ENCODE measurements around the gene HEPHL1.

The HEPHL1 gene

GRCh38 chr11:94034207-94034606 is 13.1 kb downstream of the HEPHL1 start:
- Histone ChIP-seq H3K4me2 (ENCODE audit: insufficient read depth, low read length) (no peak overlapping the region), H3K9me3 (ENCODE audit: insufficient read depth, low read length, severe bottlenecking) (no peaks in the 10 kb centered on the region), H3K79me2 (ENCODE audit: insufficient read depth, low read length) (no peaks in the 10 kb centered on the region), H3K36me3 (ENCODE audit: insufficient read depth, low read length) (no peaks in the 10 kb centered on the region), H3K9ac (ENCODE audit: low read depth, low read length) (no peak overlapping the region), H3K27ac (ENCODE audit: low read length) (no peak overlapping the region), H2AFZ (ENCODE audit: low read depth, low read length) (no peak overlapping the region), H3K4me1 (ENCODE audit: insufficient read depth, low read length) (no peaks in the 10 kb centered on the region), H4K20me1 (ENCODE audit: insufficient read depth, low read length) (no peaks in the 10 kb centered on the region), H3K27me3 (ENCODE audit: insufficient read depth, low read length, poor library complexity) (no peaks in the 10 kb centered on the region), H3K4me3 (ENCODE audit: low read depth in 1 of 2, low read length in 2 of 2) (no peak overlapping the region)
- DNase-seq (no peak), ATAC-seq (ENCODE audit: insufficient read depth, low read depth) (no peak)
- no peak for TF ChIP-seq CTCF (IDR thresholded peaks at IDR 0.05; ENCODE audit: borderline replicate concordance, extremely low read depth, low read length, poor library complexity, severe bottlenecking)
- TF ChIP-seq EZH2 (IDR thresholded peaks at IDR 0.05; ENCODE audit: borderline replicate concordance, low read depth, low read length, severe bottlenecking), result no peak

- Histone ChIP-seq H3K36me3 (ENCODE audit: insufficient read depth, low read length) (no peaks in the 10 kb centered on the region), H3K4me3 (ENCODE audit: low read depth in 1 of 2, low read length in 2 of 2) (no peak overlapping the region), H3K27me3 (ENCODE audit: insufficient read depth, low read length, poor library complexity) (no peaks in the 10 kb centered on the region), H3K79me2 (ENCODE audit: insufficient read depth, low read length) (no peaks in the 10 kb centered on the region), H3K27ac (ENCODE audit: low read length) (no peak overlapping the region), H3K4me1 (ENCODE audit: insufficient read depth, low read length) (no peaks in the 10 kb centered on the region), H3K9ac (ENCODE audit: low read depth, low read length) (no peak overlapping the region), H3K4me2 (ENCODE audit: insufficient read depth, low read length) (no peak overlapping the region), H2AFZ (ENCODE audit: low read depth, low read length) (no peak overlapping the region), H4K20me1 (ENCODE audit: insufficient read depth, low read length) (no peaks in the 10 kb centered on the region), H3K9me3 (ENCODE audit: insufficient read depth, low read length, severe bottlenecking) (no peaks in the 10 kb centered on the region)
- TF ChIP-seq EZH2 (IDR thresholded peaks at IDR 0.05; ENCODE audit: borderline replicate concordance, low read depth, low read length, severe bottlenecking) (no peak), CTCF (IDR thresholded peaks at IDR 0.05; ENCODE audit: borderline replicate concordance, extremely low read depth, low read length, poor library complexity, severe bottlenecking) (no peak)
- ATAC-seq (ENCODE audit: insufficient read depth, low read depth) (no peak), DNase-seq (no peak)
Measured at GRCh38 chr11:94036096-94036495, 14.9 kb downstream of the HEPHL1 start.

DNA sequence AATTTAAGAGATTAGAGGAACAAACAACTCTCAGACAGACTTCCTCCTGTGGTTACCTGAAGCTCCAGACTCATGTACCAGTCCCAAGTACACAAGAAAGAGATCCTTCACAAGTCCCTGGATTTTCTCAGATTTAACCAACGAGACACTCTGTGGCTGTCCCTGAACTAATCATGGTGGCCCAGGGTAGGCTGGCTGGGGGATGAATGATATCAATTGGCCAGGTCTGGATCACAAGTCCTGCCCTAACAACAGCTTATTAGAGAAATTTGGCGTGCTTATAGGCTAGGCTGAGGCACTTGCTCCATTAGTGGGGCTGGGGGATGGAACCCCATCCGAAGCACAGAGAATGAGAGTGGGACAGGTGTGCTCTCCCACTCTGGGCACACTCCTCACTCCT is 22.1 kb downstream of the HEPHL1 start:
- Histone ChIP-seq H3K36me3 (ENCODE audit: insufficient read depth, low read length) (no peaks in the 10 kb centered on the region), H3K9me3 (ENCODE audit: insufficient read depth, low read length, severe bottlenecking) (no peaks in the 10 kb centered on the region), H3K4me3 (ENCODE audit: low read depth in 1 of 2, low read length in 2 of 2) (no peak overlapping the region), H3K27ac (ENCODE audit: low read length) (no peak overlapping the region), H3K79me2 (ENCODE audit: insufficient read depth, low read length) (no peaks in the 10 kb centered on the region), H3K27me3 (ENCODE audit: insufficient read depth, low read length, poor library complexity) (no peaks in the 10 kb centered on the region), H3K4me2 (ENCODE audit: insufficient read depth, low read length) (no peak overlapping the region), H2AFZ (ENCODE audit: low read depth, low read length) (no peak overlapping the region), H3K9ac (ENCODE audit: low read depth, low read length) (no peak overlapping the region), H4K20me1 (ENCODE audit: insufficient read depth, low read length) (no peaks in the 10 kb centered on the region), H3K4me1 (ENCODE audit: insufficient read depth, low read length) (no peaks in the 10 kb centered on the region)
- TF ChIP-seq CTCF (IDR thresholded peaks at IDR 0.05; ENCODE audit: borderline replicate concordance, extremely low read depth, low read length, poor library complexity, severe bottlenecking) (no peak), EZH2 (IDR thresholded peaks at IDR 0.05; ENCODE audit: borderline replicate concordance, low read depth, low read length, severe bottlenecking) (no peak)
- ATAC-seq (ENCODE audit: insufficient read depth, low read depth), result no peak
- DNase-seq, result no peak

- H3K27me3 ChIP-seq (ENCODE audit: insufficient read depth, low read length, poor library complexity), result no peaks in the 10 kb centered on the region
- TF ChIP-seq EZH2 (IDR thresholded peaks at IDR 0.05; ENCODE audit: borderline replicate concordance, low read depth, low read length, severe bottlenecking) (no peak), CTCF (IDR thresholded peaks at IDR 0.05; ENCODE audit: borderline replicate concordance, extremely low read depth, low read length, poor library complexity, severe bottlenecking) (no peak)
- H3K9ac ChIP-seq (ENCODE audit: low read depth, low read length), result no peak overlapping the region
- H3K27ac ChIP-seq (ENCODE audit: low read length), result no peak overlapping the region
- H3K36me3 ChIP-seq (ENCODE audit: insufficient read depth, low read length), result no peaks in the 10 kb centered on the region
- DNase-seq (no peak), ATAC-seq (ENCODE audit: insufficient read depth, low read depth) (no peak)
- H3K4me2 ChIP-seq (ENCODE audit: insufficient read depth, low read length), result no peak overlapping the region
- no peaks in the 10 kb centered on the region for H3K79me2 ChIP-seq (ENCODE audit: insufficient read depth, low read length)
- H2AFZ ChIP-seq (ENCODE audit: low read depth, low read length), result no peak overlapping the region
- no peaks in the 10 kb centered on the region for H3K9me3 ChIP-seq (ENCODE audit: insufficient read depth, low read length, severe bottlenecking)
- H4K20me1 ChIP-seq (ENCODE audit: insufficient read depth, low read length), result no peaks in the 10 kb centered on the region
- no peaks in the 10 kb centered on the region for H3K4me1 ChIP-seq (ENCODE audit: insufficient read depth, low read length)
- H3K4me3 ChIP-seq (ENCODE audit: low read depth in 1 of 2, low read length in 2 of 2), result no peak overlapping the region
Measured at GRCh38 chr11:94046796-94047195, 25.6 kb downstream of the HEPHL1 start.
